PC-3 (cell line): ENCODE results near the gene BSDC1. TPM values are rescaled to one million over a fixed set of nuclear protein-coding genes. Genes with fewer than 3 reads are reported as not detected.

Source experiments
- ATAC-seq: fragments of 200-7000 bp; cut with Tn5 transposase; 2 replicates; pipeline ENCODE4 v1.9.1; 2020; ENCODE audit warnings: mild to moderate bottlenecking, moderate library complexity
- BruUV-seq: library from RNA; stranded (reverse); fragments of 400-500 nt; replicated peaks from 2 replicates; lab custom pipeline; 2021; lab: Mats Ljungman, UMichigan
- CTCF ChIA-PET: fragments of 300-600 bp; sonication (Branson Sonifier 250); formaldehyde crosslinking; loops from one replicate; lab custom pipeline; 2022; ENCODE audit warnings: antibody characterized with exemption; lab: Charles Lee
- POLR2A ChIA-PET: fragments of 300-600 bp; sonication (Branson Sonifier 250); formaldehyde crosslinking; loops from one replicate; lab custom pipeline; 2022; ENCODE audit warnings: antibody characterized with exemption; ENCODE audit not compliant: unreplicated experiment; lab: Charles Lee
- DNase-seq: peaks from one replicate; pipeline ENCODE4 v3.0.0-alpha.2; 2015
- H2AFZ ChIP-seq: fragments of 300-600 bp; sonication (generic); 2 replicates; pipeline ENCODE4 v1.6.0; 2016; ENCODE audit warnings: antibody characterized with exemption, low read length
- H3F3A ChIP-seq: fragments of 300-600 bp; sonication (generic); one replicate; pipeline ENCODE4 v1.6.0; 2017; ENCODE audit warnings: antibody characterized with exemption, low read length, control low read depth, mild to moderate bottlenecking; ENCODE audit not compliant: unreplicated experiment
- H3K27ac ChIP-seq: fragments of 300-600 bp; sonication (generic); 2 replicates; pipeline ENCODE4 v1.5.1; 2016; ENCODE audit warnings: mild to moderate bottlenecking, low read length
- H3K27me3 ChIP-seq: fragments of 300-600 bp; sonication (generic); 2 replicates; pipeline ENCODE4 v1.6.1; 2016; ENCODE audit warnings: low read length, mixed read lengths
- H3K36me3 ChIP-seq: fragments of 300-600 bp; sonication (generic); 2 replicates; pipeline ENCODE4 v1.6.1; 2016; ENCODE audit warnings: low read depth, mixed run types, low read length, mixed read lengths
- H3K4me1 ChIP-seq: fragments of 300-600 bp; sonication (generic); 2 replicates; pipeline ENCODE4 v1.5.1; 2016; ENCODE audit warnings: low read length; ENCODE audit not compliant: insufficient read depth
- H3K4me2 ChIP-seq: fragments of 300-600 bp; sonication (generic); 2 replicates; pipeline ENCODE4 v1.6.0; 2016; ENCODE audit warnings: low read length
- H3K4me3 ChIP-seq: fragments of 300-600 bp; sonication (generic); 2 replicates; pipeline ENCODE4 v1.5.1; 2016; ENCODE audit warnings: mild to moderate bottlenecking, low read length, mixed read lengths
- H3K79me2 ChIP-seq: fragments of 300-600 bp; sonication (generic); 2 replicates; pipeline ENCODE4 v1.6.1; 2017; ENCODE audit warnings: low read length, mixed read lengths
- H3K9ac ChIP-seq: fragments of 300-600 bp; sonication (generic); 2 replicates; pipeline ENCODE4 v1.6.0; 2016; ENCODE audit warnings: mild to moderate bottlenecking, low read length
- H3K9me2 ChIP-seq: fragments of 300-600 bp; sonication (generic); replicated peaks from 2 replicates; pipeline ENCODE4 v1.6.1; 2016; ENCODE audit warnings: mixed run types, low read length, mixed read lengths
- H3K9me3 ChIP-seq: fragments of 300-600 bp; sonication (generic); 2 replicates; pipeline ENCODE4 v1.6.1; 2016; ENCODE audit warnings: low read length, mixed read lengths
- H4K20me1 ChIP-seq: fragments of 300-600 bp; sonication (generic); 2 replicates; pipeline ENCODE4 v1.6.1; 2016; ENCODE audit warnings: low read length, mixed read lengths
- CTCF ChIP-seq: fragments of 300-600 bp; sonication (generic); conservative IDR thresholded peaks from 2 replicates; pipeline ENCODE4 v1.5.1; 2017; ENCODE audit warnings: antibody characterized with exemption, low read depth, mild to moderate bottlenecking, low read length
- EZH2 ChIP-seq: fragments of 300-600 bp; sonication (generic); IDR thresholded peaks from one replicate; pipeline ENCODE4 v1.6.1; 2017; ENCODE audit warnings: antibody characterized with exemption, mild to moderate bottlenecking, low read length; ENCODE audit not compliant: unreplicated experiment
- EZH2phosphoT487 ChIP-seq: fragments of 300-600 bp; sonication (generic); IDR thresholded peaks from 2 replicates; pipeline ENCODE4 v1.6.1; 2018; ENCODE audit warnings: mild to moderate bottlenecking, antibody characterized with exemption, low read length, borderline replicate concordance
- intact Hi-C: fragments of 100-400 bp; cut with micrococcal nuclease; formaldehyde crosslinking; loops from 2 replicates; pipeline ENCODE4 v1.9.0; 2023
- total RNA-seq: library from RNA; depleted of rRNA; stranded (reverse); fragments of >200 nt; gene quantifications from 2 replicates; pipeline ENCODE4 v1.2.3, GENCODE V29; 2014

BSDC1 gene
- total RNA-seq, 1 experiment from 2014 or later: 59.8 TPM

GRCh38 chr1:32334864-32335534 lies 59.2 kb downstream of the BSDC1 start:
- ChIA-PET CTCF (no interaction called here), POLR2A (interaction anchor here (0.7 kb wide), 1 partner anchor 139 kb away, joined by 7 read pairs; no protein-coding TSS in a partner anchor)
- peak overlapping the region; percentile 86 for H3K4me3 ChIP-seq
- ATAC-seq (peak; percentile 23), DNase-seq (peak; percentile 46)
- H3F3A ChIP-seq: peaks cover 3% of the 10 kb centered on the region
- H3K4me2 ChIP-seq: peak overlapping the region; percentile 98
- H3K9me3 ChIP-seq: no peaks in the 10 kb centered on the region
- intact Hi-C loops: loop anchor here (5.0 kb wide), 1 partner anchor 93 kb away; no protein-coding TSS in a partner anchor
- peaks cover 22% of the 10 kb centered on the region for H3K36me3 ChIP-seq
- H3K9me2 ChIP-seq: no peaks in the 10 kb centered on the region
- no peak overlapping the region for H2AFZ ChIP-seq
- H4K20me1 ChIP-seq: peaks cover 27% of the 10 kb centered on the region
- peak overlapping the region; percentile 72 for H3K9ac ChIP-seq
- H3K27me3 ChIP-seq: no peaks in the 10 kb centered on the region
- no peak overlapping the region for H3K27ac ChIP-seq
- H3K4me1 ChIP-seq: peaks cover 67% of the 10 kb centered on the region
- peak; percentile 75 for TF ChIP-seq CTCF
- no peak for TF ChIP-seq EZH2phosphoT487
- BruUV-seq: no TSS peak
- H3K79me2 ChIP-seq: peaks cover 23% of the 10 kb centered on the region

DNA sequence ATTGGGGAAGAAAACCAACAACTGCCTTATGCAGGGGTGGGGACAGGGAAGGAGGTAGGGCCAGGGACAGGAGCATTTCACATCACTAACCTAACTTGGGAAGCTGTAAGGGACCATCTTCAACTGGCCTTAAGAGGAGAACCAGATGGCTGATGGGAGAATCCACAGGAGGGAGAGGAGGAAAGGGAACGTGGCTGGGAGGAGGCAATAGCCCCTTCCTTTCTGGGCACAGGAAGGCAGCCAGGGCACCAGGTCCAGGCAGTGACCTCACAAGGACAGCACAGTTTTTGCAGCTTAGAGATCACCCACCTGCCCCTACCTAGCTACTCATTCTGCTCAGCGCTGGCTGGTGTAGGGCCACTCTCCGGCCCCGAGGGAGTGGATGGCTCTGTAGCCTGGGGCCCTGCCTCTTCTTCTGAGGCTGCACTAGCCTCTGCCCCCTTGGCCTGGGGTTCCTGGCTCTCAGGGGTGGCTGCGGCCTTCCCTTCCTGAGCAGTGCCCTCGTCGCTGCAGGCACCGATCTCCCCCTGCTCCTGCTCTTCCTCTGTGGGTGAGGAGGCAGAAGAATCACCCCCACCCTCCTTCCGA lies 59.9 kb downstream of the BSDC1 start:
- Histone ChIP-seq H3K27ac (no peak overlapping the region), H3K4me3 (peak overlapping the region; percentile 86), H3K9ac (peak overlapping the region; percentile 72), H3K9me2 (no peaks in the 10 kb centered on the region), H3K36me3 (peaks cover 27% of the 10 kb centered on the region), H3K9me3 (no peaks in the 10 kb centered on the region), H3K4me2 (peak overlapping the region; percentile 98), H2AFZ (no peak overlapping the region), H3F3A (peaks cover 3% of the 10 kb centered on the region), H3K79me2 (peaks cover 23% of the 10 kb centered on the region), H3K27me3 (no peaks in the 10 kb centered on the region), H4K20me1 (peaks cover 27% of the 10 kb centered on the region), H3K4me1 (peaks cover 62% of the 10 kb centered on the region)
- no peak for TF ChIP-seq EZH2phosphoT487
- no peak for TF ChIP-seq EZH2
- no peak for TF ChIP-seq CTCF
- DNase-seq (no peak), ATAC-seq (0 out of 2 replicates have a peak, but pooled peaks have one; percentile 3)
- POLR2A ChIA-PET: no interaction called here
- CTCF ChIA-PET: interaction anchor here (0.8 kb wide), 1 partner anchor 13 kb away, joined by 5 read pairs; no protein-coding TSS in a partner anchor
- no TSS peak for BruUV-seq
- intact Hi-C loops: loop anchor here (5.0 kb wide), 1 partner anchor 92 kb away; no protein-coding TSS in a partner anchor
